ENCODE results near the gene SLC24A4.

Gene SLC24A4

DNA sequence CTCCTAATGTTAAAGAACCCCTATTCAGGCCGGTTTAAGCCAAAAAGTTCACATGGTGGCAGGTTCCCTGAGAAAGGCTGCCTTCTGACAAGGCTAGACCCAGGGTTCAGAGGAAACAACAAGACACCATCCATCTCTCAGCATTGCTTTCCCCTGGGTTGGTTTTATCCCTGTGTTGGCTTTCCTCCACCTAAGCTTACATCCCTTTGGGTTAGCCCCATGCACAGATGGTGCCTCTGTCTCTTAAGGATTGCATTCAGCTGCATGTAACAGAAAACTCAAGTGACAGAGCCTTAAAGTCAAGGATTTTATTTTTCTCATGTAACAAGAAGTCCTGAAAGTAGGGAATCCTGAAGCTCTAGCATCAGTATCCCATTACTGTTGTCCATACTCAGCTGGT, 147.8 kb downstream of the SLC24A4 start:
- Histone ChIP-seq H3K27ac (no peak overlapping the region), H3K4me3 (no peak overlapping the region)
- TF ChIP-seq, protein P1, sequence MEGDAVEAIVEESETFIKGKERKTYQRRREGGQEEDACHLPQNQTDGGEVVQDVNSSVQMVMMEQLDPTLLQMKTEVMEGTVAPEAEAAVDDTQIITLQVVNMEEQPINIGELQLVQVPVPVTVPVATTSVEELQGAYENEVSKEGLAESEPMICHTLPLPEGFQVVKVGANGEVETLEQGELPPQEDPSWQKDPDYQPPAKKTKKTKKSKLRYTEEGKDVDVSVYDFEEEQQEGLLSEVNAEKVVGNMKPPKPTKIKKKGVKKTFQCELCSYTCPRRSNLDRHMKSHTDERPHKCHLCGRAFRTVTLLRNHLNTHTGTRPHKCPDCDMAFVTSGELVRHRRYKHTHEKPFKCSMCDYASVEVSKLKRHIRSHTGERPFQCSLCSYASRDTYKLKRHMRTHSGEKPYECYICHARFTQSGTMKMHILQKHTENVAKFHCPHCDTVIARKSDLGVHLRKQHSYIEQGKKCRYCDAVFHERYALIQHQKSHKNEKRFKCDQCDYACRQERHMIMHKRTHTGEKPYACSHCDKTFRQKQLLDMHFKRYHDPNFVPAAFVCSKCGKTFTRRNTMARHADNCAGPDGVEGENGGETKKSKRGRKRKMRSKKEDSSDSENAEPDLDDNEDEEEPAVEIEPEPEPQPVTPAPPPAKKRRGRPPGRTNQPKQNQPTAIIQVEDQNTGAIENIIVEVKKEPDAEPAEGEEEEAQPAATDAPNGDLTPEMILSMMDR (IDR thresholded peaks at IDR 0.05) = no peak
- DNase-seq (ENCODE audit: low spot score) = no peak

GRCh38 chr14:92471919-92472318, 149.0 kb downstream of the SLC24A4 start:
- TF ChIP-seq, protein P1 (IDR thresholded peaks at IDR 0.05) = no peak
- Histone ChIP-seq H3K27ac (peak overlapping the region in 1 of 2 donors; percentile 10), H3K4me3 (no peak overlapping the region)
- DNase-seq (ENCODE audit: low spot score) = no peak

DNA sequence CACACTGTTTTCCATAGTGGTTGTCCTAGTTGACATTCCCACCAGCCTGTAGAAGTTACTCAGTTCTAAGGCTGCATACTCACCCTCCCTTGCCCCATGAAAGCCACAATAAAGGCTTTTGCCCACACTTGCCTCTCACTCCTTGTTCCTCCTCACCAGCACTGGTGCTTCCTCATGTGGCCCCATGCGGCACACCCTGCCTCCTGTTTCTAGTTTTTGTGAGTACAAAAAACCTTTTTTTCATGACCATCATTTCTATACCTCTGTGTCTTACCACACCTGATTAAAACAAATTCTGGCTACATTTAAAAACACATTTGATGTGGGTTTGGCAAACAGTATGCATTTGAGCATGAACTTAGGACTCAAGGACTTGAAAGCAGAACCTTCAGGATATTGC, 149.9 kb downstream of the SLC24A4 start:
- H3K4me3 ChIP-seq = no peak overlapping the region
- H3K27ac ChIP-seq = peak overlapping the region in 1 of 2 donors; percentile 72
- DNase-seq (ENCODE audit: low spot score) = no peak
- TF ChIP-seq, protein P1 (IDR thresholded peaks at IDR 0.05) = no peak

DNA sequence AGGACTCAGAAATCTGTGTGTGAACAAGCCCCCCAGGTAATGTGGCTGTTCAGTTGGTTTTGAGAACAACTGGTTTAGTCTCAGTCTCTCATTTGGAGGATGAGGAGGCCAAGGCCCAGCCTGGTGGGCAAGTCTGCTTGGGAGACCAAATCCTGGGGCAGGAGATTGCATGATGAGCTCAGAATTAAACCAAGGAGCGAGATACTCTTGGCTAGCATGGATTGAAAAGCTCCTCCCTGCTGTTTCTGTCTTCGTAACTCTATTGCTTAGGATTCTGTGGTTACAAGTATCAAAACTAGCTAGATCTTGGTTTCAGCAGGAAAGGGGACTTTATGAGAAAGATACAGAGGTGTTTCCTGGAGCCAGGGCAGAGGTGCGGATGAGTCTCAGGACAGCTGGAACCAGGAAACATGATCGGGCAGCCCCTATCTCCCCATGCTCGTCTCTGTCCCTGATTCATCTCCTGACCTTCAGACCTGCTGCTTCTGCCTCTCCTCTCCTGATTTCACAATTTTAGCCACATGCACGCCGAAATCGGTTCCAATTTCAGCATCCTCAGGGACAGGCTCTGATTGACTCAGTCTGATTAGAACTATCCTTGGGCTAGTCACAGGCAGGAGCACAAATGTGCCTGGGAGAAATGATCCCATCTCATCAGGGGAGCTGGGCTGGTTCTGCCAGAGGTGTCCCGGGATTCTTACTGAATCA, 150.4 kb downstream of the SLC24A4 start:
- Histone ChIP-seq H3K27ac (peak overlapping the region in 1 of 2 donors; percentile 72), H3K4me3 (no peak overlapping the region)
- DNase-seq (ENCODE audit: low spot score) = peak; percentile 75
- TF ChIP-seq, protein P1 (IDR thresholded peaks at IDR 0.05) = no peak

GRCh38 chr14:92473969-92474535, 151.1 kb downstream of the SLC24A4 start:
- Histone ChIP-seq H3K4me3 (no peak overlapping the region), H3K27ac (peak overlapping the region in 1 of 2 donors; percentile 72)
- DNase-seq (ENCODE audit: low spot score) = no peak
- TF ChIP-seq, protein P1 (IDR thresholded peaks at IDR 0.05) = no peak

GRCh38 chr14:92475037-92475436, 152.1 kb downstream of the SLC24A4 start:
- Histone ChIP-seq H3K27ac (peak overlapping the region in 1 of 2 donors; percentile 47), H3K4me3 (no peak overlapping the region)
- DNase-seq (ENCODE audit: low spot score) = no peak
- TF ChIP-seq, protein P1 (IDR thresholded peaks at IDR 0.05) = no peak

Data from coronary artery (tissue), 2 donors.